Dermis lymphatic vessel endothelial cell (primary cell): Measurements from ENCODE around the gene HVCN1. TPM values are rescaled to one million over a fixed set of nuclear protein-coding genes. Genes with fewer than 3 reads are reported as not detected.

Experiments
- total RNA-seq: library from RNA; depleted of rRNA; stranded (reverse); fragments of >200 nt; gene quantifications from 2 replicates; pipeline ENCODE4 v1.2.1, GENCODE V29; 2014

The HVCN1 gene, protein sequence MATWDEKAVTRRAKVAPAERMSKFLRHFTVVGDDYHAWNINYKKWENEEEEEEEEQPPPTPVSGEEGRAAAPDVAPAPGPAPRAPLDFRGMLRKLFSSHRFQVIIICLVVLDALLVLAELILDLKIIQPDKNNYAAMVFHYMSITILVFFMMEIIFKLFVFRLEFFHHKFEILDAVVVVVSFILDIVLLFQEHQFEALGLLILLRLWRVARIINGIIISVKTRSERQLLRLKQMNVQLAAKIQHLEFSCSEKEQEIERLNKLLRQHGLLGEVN
- total RNA-seq, result 4.9 and 5.6 TPM in 2 replicates

DNA sequence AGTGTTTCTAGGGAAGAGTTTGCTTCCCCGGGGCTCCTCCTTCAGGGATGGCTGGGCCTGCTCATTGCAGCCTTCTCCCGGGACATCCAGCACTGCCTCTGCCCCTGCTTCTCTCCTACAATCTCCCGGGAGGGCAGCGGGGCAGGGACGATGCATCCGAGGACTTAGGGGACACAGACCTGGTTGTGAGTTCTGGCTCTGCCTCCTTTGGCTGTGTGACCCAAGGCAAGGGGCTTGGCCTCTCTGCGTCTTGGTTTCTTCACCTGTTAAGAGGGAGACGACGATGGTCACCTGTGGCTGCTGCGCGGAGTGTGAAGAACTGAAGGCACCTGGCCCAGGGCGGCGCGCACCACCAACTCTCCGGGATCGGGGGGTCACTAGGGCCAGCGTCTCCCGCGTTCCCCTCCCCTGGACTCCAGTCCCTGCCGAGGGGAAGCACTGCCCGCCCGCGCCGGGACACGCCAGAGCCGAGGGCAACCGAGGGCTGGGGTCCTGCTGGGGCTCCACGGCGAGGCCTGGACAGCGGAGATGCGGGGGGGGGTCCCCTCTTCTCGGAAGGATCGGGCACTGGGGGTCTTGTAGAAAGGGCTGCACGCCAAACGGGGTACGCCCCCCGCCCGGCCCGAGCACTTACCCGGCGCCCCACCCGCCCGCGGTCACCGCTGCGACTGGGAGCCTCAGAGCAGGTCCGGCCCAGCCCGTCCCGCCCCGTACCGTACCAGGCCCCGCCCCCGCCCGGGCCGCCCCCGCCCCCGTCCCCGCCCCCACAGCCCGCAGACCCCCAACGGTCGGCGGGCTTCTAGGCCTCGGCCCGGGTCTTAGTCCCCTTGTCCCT is at the start of gene HVCN1:
Gene HVCN1, minus strand, starts transcription at position 670 of the 835 bp plus-strand sequence. CDS start 5,870 bp downstream, outside the sequence.

GRCh38 chr12:110613771-110614684 is 74.9 kb downstream of the HVCN1 start, which contains the start of gene TCTN1:
TCTN1 (plus strand) TSS chr12:110614129; CDS start chr12:110614183, 54 bp downstream.

Other genes with a start within 250 kb of the HVCN1 start
- 215 and 240 TPM in 2 replicates for gene ARPC3, start 238.8 kb downstream of the HVCN1 start, total RNA-seq
- gene GPN3, start 220.9 kb downstream of the HVCN1 start, total RNA-seq, result 13.8 and 14.0 TPM in 2 replicates
- gene FAM216A, start 220.3 kb downstream of the HVCN1 start, total RNA-seq, result 5.6 and 9.3 TPM in 2 replicates
- 66.3 and 71.3 TPM in 2 replicates for gene VPS29, start 187.0 kb downstream of the HVCN1 start, total RNA-seq
- gene RAD9B, start 186.8 kb downstream of the HVCN1 start, total RNA-seq, result 0.11 and 0.43 TPM in 2 replicates
- gene PPTC7, start 105.8 kb downstream of the HVCN1 start, total RNA-seq, result 7.7 and 8.6 TPM in 2 replicates
- 7.6 and 13.3 TPM in 2 replicates for gene TCTN1, start 75.0 kb downstream of the HVCN1 start, total RNA-seq
- 85.6 and 113 TPM in 2 replicates for gene PPP1CC, start 53.8 kb upstream of the HVCN1 start, total RNA-seq
- not detected in 2 replicates for gene CCDC63, start 157.9 kb upstream of the HVCN1 start, total RNA-seq
- 0.33 and 0.86 TPM in 2 replicates for gene MYL2, start 231.5 kb upstream of the HVCN1 start, total RNA-seq